T47D (cell line): ENCODE measurements around the gene CSNK1G3.
"Not testable (repeated sequence)": the region's sequence is repeated elsewhere in the genome, so short reads cannot be mapped to it uniquely, and the experiment has no call there.

Source experiments
- DNase-seq, 2 experiments: peaks; one replicate each; pipeline versions ENCODE4 v3.0.0 to v3.0.0-alpha.2; 2011 to 2012; ENCODE audit warnings: low read depth in 1 of 2, low spot score in 1 of 2
- JUND ChIP-seq: IDR thresholded peaks from 2 replicates; pipeline ENCODE4 v1.6.1; 2012; ENCODE audit warnings: low read depth
- in situ Hi-C: cut with HindIII; loops from 2 replicates; pipeline ENCODE4 v1.10.0; 2016; ENCODE audit warnings: low sequenced_read_pairs, low pct_unique_long_range_greater_than_20kb

Gene CSNK1G3

GRCh38 chr5:123598028-123598689 is 86.2 kb downstream of the CSNK1G3 start:
- in situ Hi-C loops, result no loop called here
- no peak for TF ChIP-seq JUND
- no peak for DNase-seq

DNA sequence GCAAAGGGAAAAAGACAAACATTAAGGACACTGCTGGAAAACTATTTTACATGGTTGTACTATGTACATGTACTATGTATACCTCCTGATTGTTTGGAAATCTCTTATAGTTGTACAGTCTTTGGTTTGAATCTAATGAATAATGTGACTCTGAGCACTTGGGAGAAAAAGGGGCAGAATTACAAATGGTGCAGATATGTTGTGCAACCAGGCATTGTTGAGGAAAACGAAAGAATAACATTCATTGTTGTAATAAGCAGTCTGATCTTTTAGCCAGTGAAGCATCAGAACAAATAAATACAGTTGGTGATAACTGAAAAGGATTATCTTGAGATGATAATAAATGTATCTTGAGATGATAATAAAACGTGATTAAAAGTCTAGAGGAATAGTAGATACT is 87.2 kb downstream of the CSNK1G3 start:
- no peak for TF ChIP-seq JUND
- DNase-seq, result no peak
- in situ Hi-C loops, result no loop called here

DNA sequence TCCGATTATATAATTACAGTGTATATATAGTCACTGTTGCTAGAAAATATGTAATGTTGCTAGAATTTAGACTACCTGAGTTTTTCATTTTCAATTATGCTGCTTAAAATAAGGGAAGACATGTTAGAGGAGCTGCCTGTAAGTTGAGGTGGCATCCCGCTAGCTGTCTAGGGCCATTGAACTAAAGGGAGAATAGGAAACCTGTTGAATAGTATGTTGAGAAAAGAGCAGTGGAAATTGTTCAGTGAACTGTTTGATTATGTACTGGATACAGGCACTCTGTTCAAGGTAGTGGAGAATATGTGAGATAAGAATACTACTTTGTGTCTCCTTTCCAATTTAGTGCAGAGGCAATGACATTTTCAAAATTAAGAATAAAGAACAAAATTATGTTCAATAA is 89.6 kb downstream of the CSNK1G3 start:
- in situ Hi-C loops, result no loop called here
- DNase-seq, result no peak
- no peak for TF ChIP-seq JUND

GRCh38 chr5:123605822-123606221 is 93.8 kb downstream of the CSNK1G3 start:
- no peak for TF ChIP-seq JUND
- DNase-seq, result no peak
- in situ Hi-C loops, result no loop called here

GRCh38 chr5:123610209-123610608 is 98.2 kb downstream of the CSNK1G3 start:
- TF ChIP-seq JUND, result no peak
- DNase-seq, result no peak
- in situ Hi-C loops, result no loop called here

DNA sequence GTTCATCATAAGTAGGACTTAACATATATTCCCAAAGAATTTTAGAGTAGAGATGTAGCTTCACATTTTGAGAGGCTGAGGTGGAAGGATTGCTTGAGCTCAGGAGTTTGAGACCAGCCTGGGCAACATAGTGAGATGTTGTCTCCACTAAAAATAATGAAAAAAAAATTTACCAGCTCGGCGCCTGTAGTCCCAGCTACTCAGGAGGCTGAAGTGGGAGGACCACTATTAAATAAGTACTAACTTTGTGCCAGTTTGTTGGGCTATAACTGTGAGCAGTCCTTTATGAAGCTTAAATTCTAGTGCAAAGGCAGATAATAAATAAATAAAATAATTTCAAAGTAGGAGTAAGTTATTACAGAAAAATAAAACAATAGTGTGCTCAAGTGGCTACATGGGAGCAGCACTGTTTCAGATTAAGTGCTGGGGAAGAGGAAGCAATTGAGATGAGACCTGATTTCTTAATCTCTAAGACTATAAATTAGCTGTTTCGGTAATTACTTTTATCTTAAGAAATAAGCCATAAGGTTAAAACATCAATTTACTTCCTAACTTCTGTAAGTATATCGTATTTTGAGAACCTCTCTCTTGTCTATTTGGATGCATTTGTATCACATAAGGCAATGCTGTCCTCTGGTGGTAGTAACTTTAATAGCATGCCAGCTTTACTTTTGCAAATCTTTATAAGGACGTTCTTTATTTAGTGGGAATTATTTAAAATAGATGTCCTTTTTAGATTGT is 98.9 kb downstream of the CSNK1G3 start:
- no peak for TF ChIP-seq JUND
- in situ Hi-C loops, result no loop called here
- DNase-seq, result peak; percentile 14 to 71

DNA sequence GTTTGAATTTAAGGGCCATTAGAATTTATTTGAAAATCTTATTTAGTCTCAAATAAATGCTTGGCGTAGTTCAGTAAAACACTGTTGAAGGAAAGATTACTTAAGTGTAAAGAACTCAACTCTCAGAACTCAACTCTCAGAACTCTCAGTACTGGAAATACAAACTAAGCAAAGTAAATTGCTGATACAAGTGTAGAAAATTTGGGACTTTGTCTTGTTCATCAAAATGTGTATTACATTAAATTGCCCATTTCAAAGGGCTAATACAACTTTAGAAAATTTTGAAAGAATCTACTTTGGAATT is 99.4 kb downstream of the CSNK1G3 start:
- DNase-seq, result no peak
- in situ Hi-C loops, result no loop called here
- TF ChIP-seq JUND, result no peak

- TF ChIP-seq JUND, result no peak
- in situ Hi-C loops, result no loop called here
- no peak for DNase-seq
Measured at GRCh38 chr5:123617561-123617960, 105.6 kb downstream of the CSNK1G3 start.

- in situ Hi-C loops, result no loop called here
- no peak for DNase-seq
- no peak for TF ChIP-seq JUND
Measured at GRCh38 chr5:123626051-123626450, 114.1 kb downstream of the CSNK1G3 start.

GRCh38 chr5:123628860-123629544 is 117.0 kb downstream of the CSNK1G3 start:
- in situ Hi-C loops, result no loop called here
- no peak for DNase-seq
- TF ChIP-seq JUND, result no peak

DNA sequence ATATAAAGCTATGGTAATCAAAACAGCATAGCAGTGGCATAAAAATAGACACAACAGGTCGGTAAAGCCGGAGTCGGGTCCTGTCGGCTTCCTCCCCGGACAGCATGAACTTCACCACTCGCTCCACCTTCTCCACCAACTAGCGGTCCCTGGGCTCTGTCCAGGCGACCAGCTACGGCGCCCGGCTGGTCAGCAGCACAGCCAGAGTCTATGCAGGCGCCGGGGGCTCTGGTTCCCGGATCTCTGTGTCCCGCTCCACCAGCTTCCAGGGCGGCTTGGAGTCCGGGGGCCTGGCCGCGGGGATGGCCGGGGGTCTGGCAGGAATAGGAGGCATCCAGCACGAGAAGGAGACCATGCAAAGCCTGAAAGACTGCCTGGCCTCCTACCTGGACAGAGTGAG is 124.0 kb downstream of the CSNK1G3 start:
- no peak for TF ChIP-seq JUND
- in situ Hi-C loops, result no loop called here
- DNase-seq, result no peak

DNA sequence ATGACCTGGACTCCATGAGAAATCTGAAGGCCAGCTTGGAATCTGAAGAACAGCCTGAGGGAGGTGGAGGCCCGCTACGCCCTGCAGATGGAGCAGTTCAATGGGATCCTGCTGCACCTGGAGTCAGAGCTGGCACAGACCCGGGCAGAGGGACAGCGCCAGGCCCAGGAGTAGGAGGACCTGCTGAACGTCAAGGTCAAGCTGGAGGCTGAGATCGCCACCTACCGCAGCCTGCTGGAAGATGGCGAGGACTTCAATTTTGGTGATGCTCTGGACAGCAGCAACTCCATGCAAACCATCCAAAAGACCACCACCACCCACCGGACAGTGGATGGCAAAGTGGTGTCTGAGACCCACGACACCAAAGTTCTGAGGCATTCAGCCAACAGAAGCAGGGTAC is 125.1 kb downstream of the CSNK1G3 start:
- DNase-seq, in situ Hi-C loops: not testable (repeated sequence)

GRCh38 chr5:123639244-123639643 is 127.3 kb downstream of the CSNK1G3 start:
- TF ChIP-seq JUND, result no peak
- in situ Hi-C loops, result no loop called here
- DNase-seq, result no peak

- no peak for TF ChIP-seq JUND
- in situ Hi-C loops, result no loop called here
- no peak for DNase-seq
Measured at GRCh38 chr5:123645024-123645603, 133.1 kb downstream of the CSNK1G3 start.
